NCI-H2029 treated with DMSO at 0.1 percent for 48 hours (cell line): Measurements from ENCODE around the gene RCSD1.

Experiments
- DNase-seq: peaks from one replicate; lab custom pipeline; 2025; lab: John Stamatoyannopoulos, UW

Gene RCSD1

DNA sequence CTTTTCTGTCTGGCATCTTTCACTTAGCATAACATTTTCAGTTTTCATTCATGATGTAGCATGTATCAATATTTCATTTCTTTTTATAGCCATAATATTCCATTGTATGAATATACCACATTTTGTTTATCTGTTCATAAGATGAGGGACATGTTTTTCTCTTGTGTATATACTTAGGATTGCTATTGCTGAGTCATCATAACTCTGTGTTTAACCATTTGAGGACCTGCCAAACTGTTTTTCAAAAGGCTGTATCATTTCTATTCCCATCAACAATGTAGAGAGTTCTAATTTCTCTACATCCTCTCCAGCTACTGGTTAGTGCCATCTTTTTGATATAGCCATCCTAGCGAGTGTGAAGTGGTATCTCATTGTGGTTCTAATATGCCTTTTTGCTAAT is 118.0 kb downstream of the RCSD1 start:
- DNase-seq = no peak

DNA sequence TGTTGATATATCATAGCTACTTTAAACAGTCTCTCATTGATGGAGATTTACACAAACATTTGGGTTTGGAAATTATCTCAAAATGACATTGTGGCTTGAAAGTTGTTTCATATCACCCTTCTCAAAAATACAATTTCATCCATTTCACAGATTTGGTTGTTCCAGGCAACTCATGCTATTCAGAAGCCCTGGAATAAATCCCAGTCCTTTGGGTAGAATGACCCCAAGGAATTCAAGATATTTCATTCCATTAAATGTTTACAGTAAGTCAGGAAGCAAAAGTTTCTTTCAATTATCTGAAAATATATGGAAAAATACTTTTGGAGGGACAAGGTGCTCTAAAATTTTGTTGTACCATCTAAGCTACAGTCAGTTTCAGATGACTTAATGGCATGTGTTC is 118.9 kb downstream of the RCSD1 start:
- DNase-seq = no peak

DNA sequence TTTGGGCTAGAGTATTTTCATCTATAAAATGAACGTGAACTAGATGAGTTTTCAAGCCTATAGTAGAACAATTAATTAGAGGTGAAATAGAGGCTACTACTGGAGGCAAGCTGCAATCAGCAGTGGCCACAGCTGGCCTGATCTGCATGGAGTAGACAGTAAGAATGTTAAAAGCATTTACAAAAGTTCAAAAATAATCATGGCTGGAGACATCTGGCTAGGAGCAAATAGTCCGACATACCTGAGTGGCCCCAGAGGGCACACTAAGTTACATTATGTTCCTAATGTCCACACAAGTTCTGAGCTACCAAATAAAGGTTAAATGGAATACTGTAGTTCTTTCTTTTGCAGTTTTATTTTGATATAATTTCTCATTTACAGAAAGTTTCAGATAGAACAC is 119.7 kb downstream of the RCSD1 start:
- no peak for DNase-seq

DNA sequence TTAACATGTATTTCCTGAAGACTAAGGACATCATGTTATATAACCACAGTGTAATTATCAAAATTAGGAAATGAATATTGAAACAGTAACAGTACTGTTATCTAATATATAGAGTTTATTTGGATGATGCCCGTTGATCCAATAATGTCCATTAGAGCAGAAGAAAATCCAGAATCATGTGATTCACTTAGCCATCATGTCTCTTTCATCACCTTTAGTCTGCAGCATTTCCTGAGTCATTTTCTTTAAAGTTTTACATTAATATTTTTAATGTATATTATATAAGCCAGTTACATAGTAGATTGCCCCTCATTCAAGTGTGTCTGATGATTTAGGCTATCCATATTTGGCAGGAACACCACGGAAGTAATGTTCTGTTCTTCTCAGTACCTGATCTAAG is 120.6 kb downstream of the RCSD1 start:
- DNase-seq = no peak

DNA sequence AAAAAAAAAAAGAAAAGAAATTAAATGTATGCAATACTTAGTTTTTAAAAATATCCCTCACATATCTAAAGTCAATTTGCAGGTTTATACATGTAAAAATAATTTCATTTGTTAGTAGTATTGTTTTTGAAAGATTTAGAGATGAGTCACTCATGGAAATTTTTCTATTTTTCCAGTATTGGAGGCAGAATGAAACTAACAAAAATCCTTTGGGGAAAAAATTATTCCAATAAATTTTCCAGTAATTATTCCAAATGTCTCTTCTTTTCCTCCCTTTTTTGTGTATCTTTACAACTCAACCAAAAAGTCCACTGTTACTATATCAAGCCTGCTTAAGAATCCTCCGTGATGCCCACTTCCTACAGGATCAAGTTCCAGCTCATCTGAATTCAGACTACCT is 121.6 kb downstream of the RCSD1 start:
- DNase-seq = no peak

DNA sequence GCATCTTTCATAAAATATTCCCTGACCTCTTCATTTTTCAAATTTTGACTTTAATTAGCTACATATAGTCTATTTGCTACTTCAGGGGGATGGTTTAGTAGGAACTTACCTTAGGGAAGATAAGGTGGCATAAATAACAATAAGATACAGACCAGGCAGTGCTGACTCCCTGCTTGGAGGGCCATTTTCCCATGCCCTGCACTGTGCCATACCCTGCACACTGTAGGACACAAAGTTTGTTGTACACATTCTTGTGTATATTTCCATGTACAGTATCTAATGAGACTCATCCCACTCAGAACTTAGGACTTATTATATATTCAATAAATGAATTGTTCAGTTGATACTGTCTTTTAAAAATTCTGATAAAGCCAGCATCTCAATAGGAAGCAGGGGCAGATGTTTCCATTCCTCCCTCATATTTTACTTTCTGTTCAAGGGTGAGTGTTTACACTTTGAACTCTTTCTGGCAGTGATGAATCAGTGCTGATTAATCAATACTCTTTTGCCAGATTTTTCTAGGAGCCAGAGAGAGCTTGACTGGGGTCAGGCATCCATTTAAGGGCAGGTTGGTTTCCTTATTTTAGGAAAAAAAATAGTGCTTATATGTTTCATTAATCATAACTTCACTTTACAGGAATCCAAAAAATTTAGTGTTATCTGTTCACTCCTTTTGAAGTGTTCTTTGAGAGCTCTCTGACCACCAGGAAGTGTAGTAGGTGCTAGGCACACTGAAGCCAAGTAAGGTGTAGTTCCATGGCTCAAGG is 122.4 kb downstream of the RCSD1 start:
- no peak for DNase-seq

DNA sequence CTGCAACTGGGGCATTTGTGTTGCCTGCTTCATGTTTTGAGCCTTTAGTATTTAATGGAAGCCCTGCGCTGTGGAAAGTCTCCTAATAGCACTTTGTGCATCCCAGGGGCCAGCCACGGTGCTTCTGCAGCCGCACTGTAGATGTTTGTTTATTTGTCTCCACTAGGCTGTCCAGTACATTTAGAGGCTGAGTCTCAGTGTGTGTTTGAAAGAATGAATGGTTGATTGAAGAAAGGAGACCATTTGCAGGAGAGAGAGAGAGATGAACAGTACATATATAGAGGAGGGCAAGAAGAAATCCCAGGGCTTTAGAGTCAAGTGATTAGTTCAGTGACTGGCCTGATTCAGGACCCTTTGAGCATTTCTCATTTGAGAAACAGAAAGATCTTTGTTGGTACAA is 125.6 kb downstream of the RCSD1 start:
- DNase-seq = no peak
